Upper lobe of left lung (tissue), 6 donors: ENCODE results near the gene CHADL. TPM values are rescaled to one million over a fixed set of nuclear protein-coding genes. Genes with fewer than 3 reads are reported as not detected.

Experiments
- ATAC-seq, 2 donors: fragments of 200-7000 bp; cut with Tn5 transposase; one replicate each; pipeline ENCODE4 v1.9.1; 2022; ENCODE audit warnings: mild to moderate bottlenecking in 2 of 2, moderate library complexity in 2 of 2; ENCODE audit not compliant: low FRiP score in 2 of 2
- DNase-seq, 2 donors: peaks; one replicate each; pipeline ENCODE4 v3.0.0-alpha.2; 2019 to 2020
- H3K27ac ChIP-seq, 4 donors: fragments of 200-600 bp; sonication (generic); one replicate each; pipeline ENCODE4 v1.5.1; 2016 to 2019
- H3K27me3 ChIP-seq, 4 donors: fragments of 200-600 bp; sonication (generic); one replicate each; pipeline ENCODE4 v1.5.1; 2017 to 2019
- H3K36me3 ChIP-seq, 4 donors: fragments of 200-600 bp; sonication (generic); one replicate each; pipeline ENCODE4 v1.5.1; 2016 to 2019
- H3K4me1 ChIP-seq, 4 donors: fragments of 200-600 bp; sonication (generic); one replicate each; pipeline ENCODE4 v1.5.1; 2018 to 2019
- H3K4me3 ChIP-seq, 4 donors: fragments of 200-600 bp; sonication (generic); one replicate each; pipeline ENCODE4 v1.5.1; 2017 to 2019; ENCODE audit warnings: mild to moderate bottlenecking in 2 of 4, moderate library complexity in 1 of 4
- H3K9me3 ChIP-seq, 4 donors: fragments of 200-600 bp; sonication (generic); one replicate each; pipeline ENCODE4 v1.5.1; 2018 to 2019
- CTCF ChIP-seq, 6 experiments: fragments of 450-650 bp in 4 of 6; fragments of 200-600 bp in 2 of 6; sonication (generic) in 2 of 6; IDR thresholded peaks; one replicate each; pipeline ENCODE4 v1.5.1; 2016 to 2019; ENCODE audit warnings: antibody characterized with exemption in 6 of 6
- EP300 ChIP-seq, 4 donors: sonication (generic); formaldehyde crosslinking; IDR thresholded peaks; one replicate each; pipeline ENCODE4 v1.5.1; 2017; ENCODE audit warnings: antibody characterized with exemption in 4 of 4, control low read depth in 2 of 4
- POLR2A ChIP-seq, 4 donors: fragments of 450-650 bp; IDR thresholded peaks; one replicate each; pipeline ENCODE4 v1.5.1; 2016 to 2017; ENCODE audit warnings: antibody characterized with exemption in 4 of 4, mild to moderate bottlenecking in 2 of 4
- POLR2AphosphoS5 ChIP-seq, 2 donors: sonication (generic); formaldehyde crosslinking; IDR thresholded peaks; one replicate each; pipeline ENCODE4 v1.5.1; 2017; ENCODE audit warnings: antibody characterized with exemption in 2 of 2
- WGBS, 2 donors: methylation state at CpG; one replicate each; pipeline ENCODE4 v1.1.5; 2017 to 2018; 5-methylcytosine and 5-hydroxymethylcytosine counted together
- total RNA-seq, 6 donors: library from RNA; depleted of rRNA in 4 of 6; stranded (reverse); fragments of >200 nt in 4 of 6; gene quantifications; one replicate each; pipeline versions ENCODE4 v1.1.0 to v1.2.1, GENCODE V29; 2016 to 2021
- donor health status: DM: no; HTN: no; CAD: no; lungs with moderate emphysema.
- donor health status: DM: no; HTN: yes; CAD: no; lungs with severe emphysema.

The CHADL gene
- total RNA-seq, 6 donors from 2014 or later: 2.0 to 12.6 (median 4.4) TPM

DNA sequence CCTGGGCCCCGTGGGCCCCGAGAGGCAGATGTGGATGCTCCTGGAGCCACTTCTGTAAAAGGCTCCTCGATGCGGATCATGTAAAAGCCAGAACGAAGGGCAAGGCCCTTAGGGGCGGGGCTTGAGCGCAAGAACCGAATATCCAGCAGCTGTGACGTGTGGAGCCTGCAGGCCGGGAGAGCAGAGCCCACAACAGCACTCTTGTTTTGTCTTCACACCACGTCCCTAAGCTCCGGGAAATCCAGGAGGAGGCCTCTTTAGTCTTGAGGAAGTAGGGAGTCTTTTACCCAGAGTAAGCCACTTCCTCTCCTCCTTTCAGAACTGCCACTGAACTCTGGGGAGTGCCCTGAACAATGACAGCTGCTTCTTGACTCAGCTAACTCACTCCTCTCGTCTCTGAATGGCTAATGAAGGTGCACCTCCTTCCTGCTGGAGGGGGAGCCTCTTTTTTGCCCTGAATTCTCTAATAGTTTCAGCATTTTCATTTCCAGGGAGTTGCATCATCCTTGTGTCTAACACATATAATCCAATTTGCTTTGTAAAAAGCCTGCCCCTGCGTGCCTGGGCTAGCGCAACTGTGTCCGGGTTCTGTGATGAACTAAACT is 23.1 kb downstream of the CHADL start:
- Histone ChIP-seq H3K4me3 (peak overlapping the region in 3 of 4 donors; percentile 4 to 25 (median 25)), H3K4me1 (peaks cover 20 to 24% (median 21%) of the 10 kb centered on the region in 4 donors), H3K27me3 (no peaks in the 10 kb centered on the region), H3K27ac (peak overlapping the region; percentile 73 to 88 (median 78)), H3K9me3 (no peaks in the 10 kb centered on the region), H3K36me3 (peaks cover 10 to 61% (median 35%) of the 10 kb centered on the region in 4 donors)
- WGBS, 2 donors: 14 to 15% methylated on average over 16 of the region's 16 CpGs
- peak in 1 of 2 donors; percentile 83 for DNase-seq
- TF ChIP-seq CTCF (IDR thresholded peaks at IDR 0.05) (no peak), EP300 (IDR thresholded peaks at IDR 0.05) (no peak), POLR2A (IDR thresholded peaks at IDR 0.05) (peak in 2 of 4 donors; percentile 14 to 44), POLR2AphosphoS5 (IDR thresholded peaks at IDR 0.05) (peak; percentile 47 to 52)
- ATAC-seq: peak; percentile 93 to 94

DNA sequence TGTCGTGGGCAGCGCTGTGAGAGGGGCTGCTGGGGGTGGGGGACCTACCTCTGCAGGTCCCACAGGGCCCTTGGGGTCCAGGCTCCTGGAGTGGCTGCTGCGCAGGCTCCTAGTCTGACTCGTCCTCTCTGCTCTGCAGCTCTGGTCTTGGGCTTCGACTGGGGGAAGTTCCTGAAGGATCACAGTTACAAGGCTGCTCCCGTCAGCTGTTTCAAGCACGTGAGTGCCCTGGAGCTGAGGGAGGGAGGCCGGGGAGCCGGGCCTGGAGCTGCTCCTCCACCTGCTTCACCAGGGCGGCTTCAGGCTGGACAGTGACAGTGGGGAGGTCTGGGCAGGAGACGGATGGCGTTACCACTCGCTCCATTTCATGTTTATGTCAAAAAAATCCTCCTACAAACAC is 23.7 kb downstream of the CHADL start:
- Histone ChIP-seq H3K4me1 (peaks cover 20 to 24% (median 21%) of the 10 kb centered on the region in 4 donors), H3K4me3 (peak overlapping the region in 2 of 4 donors; percentile 25), H3K27ac (peak overlapping the region; percentile 73 to 88 (median 78)), H3K27me3 (no peaks in the 10 kb centered on the region), H3K36me3 (peaks cover 10 to 58% (median 35%) of the 10 kb centered on the region in 4 donors), H3K9me3 (no peaks in the 10 kb centered on the region)
- WGBS, 2 donors: 65 to 72% methylated on average over 6 to 10 of the region's 13 CpGs
- TF ChIP-seq POLR2AphosphoS5 (IDR thresholded peaks at IDR 0.05): no peak
- TF ChIP-seq POLR2A (IDR thresholded peaks at IDR 0.05): no peak
- TF ChIP-seq CTCF (IDR thresholded peaks at IDR 0.05): no peak
- no peak for TF ChIP-seq EP300 (IDR thresholded peaks at IDR 0.05)
- ATAC-seq: peak; percentile 11 to 39
- peak in 1 of 2 donors; percentile 67 for DNase-seq

GRCh38 chr22:41215926-41216325 is 24.8 kb downstream of the CHADL start:
- peak overlapping the region in 1 of 4 donors; percentile 83 for H3K27ac ChIP-seq
- ATAC-seq (no peak), DNase-seq (no peak)
- H3K4me1 ChIP-seq: peaks cover 20 to 24% (median 21%) of the 10 kb centered on the region in 4 donors
- H3K36me3 ChIP-seq: peaks cover 4 to 52% (median 29%) of the 10 kb centered on the region in 4 donors
- TF ChIP-seq CTCF (IDR thresholded peaks at IDR 0.05): no peak
- TF ChIP-seq EP300 (IDR thresholded peaks at IDR 0.05): no peak
- no peak for TF ChIP-seq POLR2AphosphoS5 (IDR thresholded peaks at IDR 0.05)
- TF ChIP-seq POLR2A (IDR thresholded peaks at IDR 0.05): no peak
- no peak overlapping the region for H3K4me3 ChIP-seq
- H3K27me3 ChIP-seq: no peaks in the 10 kb centered on the region
- WGBS, 2 donors: 93 to 98% methylated on average over 7 of the region's 7 CpGs
- H3K9me3 ChIP-seq: no peaks in the 10 kb centered on the region

- no peak for ATAC-seq
- Histone ChIP-seq H3K4me3 (no peak overlapping the region), H3K4me1 (peaks cover 20 to 24% (median 21%) of the 10 kb centered on the region in 4 donors), H3K9me3 (no peaks in the 10 kb centered on the region), H3K27me3 (no peaks in the 10 kb centered on the region), H3K27ac (no peak overlapping the region), H3K36me3 (peaks cover 3 to 53% (median 31%) of the 10 kb centered on the region in 4 donors)
- TF ChIP-seq EP300 (IDR thresholded peaks at IDR 0.05) (no peak), CTCF (IDR thresholded peaks at IDR 0.05) (no peak), POLR2A (IDR thresholded peaks at IDR 0.05) (no peak), POLR2AphosphoS5 (IDR thresholded peaks at IDR 0.05) (no peak)
- DNase-seq: no peak
- 99% methylated on average over 10 of the region's 10 CpGs for WGBS, 2 donors
Observed at GRCh38 chr22:41215409-41215808, 25.3 kb downstream of the CHADL start.
